ENCODE data around the gene MMP23B.

MMP23B gene

GRCh38 chr1:1618396-1619068 is 13.4 kb upstream of the MMP23B start:
- no peak for DNase-seq (ENCODE audit: low read depth in 2 of 3, low spot score in 2 of 3)

- no peak for DNase-seq (ENCODE audit: low read depth in 2 of 3, low spot score in 2 of 3)
Measured at GRCh38 chr1:1619917-1620361, 12.0 kb upstream of the MMP23B start.

GRCh38 chr1:1620433-1621139 is 11.4 kb upstream of the MMP23B start:
- DNase-seq (ENCODE audit: low read depth in 2 of 3, low spot score in 2 of 3): no peak

- no peak for DNase-seq (ENCODE audit: low read depth in 2 of 3, low spot score in 2 of 3)
Measured at GRCh38 chr1:1621173-1622009, 10.6 kb upstream of the MMP23B start.

- DNase-seq (ENCODE audit: low read depth in 2 of 3, low spot score in 2 of 3): no peak
Measured at GRCh38 chr1:1622010-1622787, 9.8 kb upstream of the MMP23B start.

- DNase-seq (ENCODE audit: low read depth in 2 of 3, low spot score in 2 of 3): no peak
Measured at GRCh38 chr1:1622788-1623094, 9.2 kb upstream of the MMP23B start.

- DNase-seq (ENCODE audit: low read depth in 2 of 3, low spot score in 2 of 3): no peak
Measured at GRCh38 chr1:1623181-1623630, 8.8 kb upstream of the MMP23B start.

GRCh38 chr1:1623631-1624442 is 8.1 kb upstream of the MMP23B start:
- DNase-seq (ENCODE audit: low read depth in 2 of 3, low spot score in 2 of 3): no peak

- DNase-seq (ENCODE audit: low read depth in 2 of 3, low spot score in 2 of 3): no peak
Measured at GRCh38 chr1:1624443-1625403, 7.2 kb upstream of the MMP23B start.

GRCh38 chr1:1625404-1625775 is 6.6 kb upstream of the MMP23B start:
- DNase-seq (ENCODE audit: low read depth in 2 of 3, low spot score in 2 of 3): no peak

- DNase-seq (ENCODE audit: low read depth in 2 of 3, low spot score in 2 of 3): no peak
Measured at GRCh38 chr1:1625824-1626206, 6.2 kb upstream of the MMP23B start.

GRCh38 chr1:1626207-1627141 is 5.5 kb upstream of the MMP23B start:
- DNase-seq (ENCODE audit: low read depth in 2 of 3, low spot score in 2 of 3): no peak

- no peak for DNase-seq (ENCODE audit: low read depth in 2 of 3, low spot score in 2 of 3)
Measured at GRCh38 chr1:1627261-1627828, 4.6 kb upstream of the MMP23B start.

- no peak for DNase-seq (ENCODE audit: low read depth in 2 of 3, low spot score in 2 of 3)
Measured at GRCh38 chr1:1627829-1628753, 3.9 kb upstream of the MMP23B start.

- DNase-seq (ENCODE audit: low read depth in 2 of 3, low spot score in 2 of 3): no peak
Measured at GRCh38 chr1:1628754-1629429, 3.1 kb upstream of the MMP23B start.

Data from activated CD8-positive, alpha-beta memory T cell treated with anti-CD3 and anti-CD28 coated beads for 48 hours (primary cell).